HCT116 (cell line): ENCODE measurements around the gene HEATR5A. TPM values are rescaled to one million over a fixed set of nuclear protein-coding genes. Genes with fewer than 3 reads are reported as not detected.

Experiments
- ATAC-seq: fragments of 200-7000 bp; cut with Tn5 transposase; 2 replicates; pipeline ENCODE4 v1.9.1; 2020; ENCODE audit warnings: mild to moderate bottlenecking, moderate library complexity
- BruUV-seq: library from RNA; stranded (reverse); fragments of 400-500 nt; replicated peaks from 2 replicates; lab custom pipeline; 2021; lab: Mats Ljungman, UMichigan
- CTCF ChIA-PET: fragments of 300-600 bp; sonication (Branson Sonifier 250); formaldehyde crosslinking; loops from one replicate; lab custom pipeline; 2021; ENCODE audit warnings: antibody characterized with exemption; lab: Charles Lee
- POLR2A ChIA-PET: fragments of 300-600, 350-600 bp; sonication (Branson Sonifier 250); formaldehyde crosslinking; loops from one replicate; lab custom pipeline; 2021; ENCODE audit warnings: antibody characterized with exemption; lab: Charles Lee
- RAD21 ChIA-PET, 2 experiments: fragments of 300-600 bp; sonication (Branson Sonifier 250); formaldehyde crosslinking; loops; one replicate each; lab custom pipeline; 2023; ENCODE audit warnings: low total read pairs in 2 of 2; ENCODE audit not compliant: uncharacterized antibody in 2 of 2, unreplicated experiment in 2 of 2, low non-redundant PET in 1 of 2; lab: Charles Lee
- DNase-seq: peaks from one replicate; pipeline ENCODE4 v3.0.0-alpha.2; 2010; ENCODE audit warnings: low read depth, low spot score
- H2AFZ ChIP-seq: fragments of 200-600 bp; shearing (Covaris generic), sonication (generic); 2 replicates; pipeline ENCODE4 v1.6.1; 2017; ENCODE audit warnings: low read depth, mixed run types, mixed read lengths, antibody characterized with exemption, low read length; ENCODE audit not compliant: poor library complexity, severe bottlenecking
- H3K27ac ChIP-seq: 2 replicates; pipeline ENCODE4 v1.5.1; 2012; ENCODE audit warnings: low read depth, low read length
- H3K27me3 ChIP-seq: fragments of 200-600 bp; sonication (generic); 2 replicates; pipeline ENCODE4 v1.6.1; 2016; ENCODE audit warnings: mixed run types, low read length, mixed read lengths; ENCODE audit not compliant: insufficient read depth
- H3K36me3 ChIP-seq, 2 experiments: fragments of 200-500 bp in 1 of 2; fragments of 200-600 bp in 1 of 2; sonication (Bioruptor generic) in 1 of 2; sonication (generic) in 1 of 2; 2 replicates each; pipeline versions ENCODE4 v1.5.1 to v1.6.1; 2014 to 2016; ENCODE audit warnings: low read length in 2 of 2, inconsistent platforms in 1 of 2, mixed read lengths in 1 of 2, mixed run types in 1 of 2; ENCODE audit not compliant: insufficient read depth in 2 of 2, control insufficient read depth in 1 of 2
- H3K4me1 ChIP-seq, 2 experiments: fragments of 200-600 bp in 1 of 2; sonication (generic) in 1 of 2; 2 replicates each; pipeline versions ENCODE4 v1.5.1 to v1.6.1; 2012 to 2017; ENCODE audit warnings: low read length in 2 of 2, inconsistent platforms in 1 of 2, mild to moderate bottlenecking in 1 of 2, mixed read lengths in 1 of 2, mixed run types in 1 of 2, moderate library complexity in 1 of 2; ENCODE audit not compliant: insufficient read depth in 2 of 2, control insufficient read depth in 1 of 2
- H3K4me2 ChIP-seq: fragments of 200-600 bp; sonication (generic); 2 replicates; pipeline ENCODE4 v1.6.1; 2017; ENCODE audit warnings: mixed run types, low read length, mixed read lengths
- H3K4me3 ChIP-seq, 2 experiments: fragments of 200-600 bp in 1 of 2; sonication (generic) in 1 of 2; replicated peaks in 1 of 2; 2 replicates each; pipeline ENCODE4 v1.5.1; 2011 to 2016; ENCODE audit warnings: low read length in 2 of 2, control low read depth in 1 of 2, low read depth in 1 of 2, mild to moderate bottlenecking in 1 of 2, mixed read lengths in 1 of 2, mixed run types in 1 of 2
- H3K79me2 ChIP-seq: fragments of 200-600 bp; sonication (generic); 2 replicates; pipeline ENCODE4 v1.6.1; 2017; ENCODE audit warnings: mild to moderate bottlenecking, mixed run types, low read length, moderate library complexity, mixed read lengths; ENCODE audit not compliant: insufficient read depth
- H3K9ac ChIP-seq: fragments of 200-600 bp; sonication (generic); 2 replicates; pipeline ENCODE4 v1.6.1; 2016; ENCODE audit warnings: low read length, mixed read lengths
- H3K9me2 ChIP-seq: fragments of 200-600 bp; sonication (generic), shearing (Covaris generic); 2 replicates; pipeline ENCODE4 v1.6.1; 2017; ENCODE audit warnings: mixed run types, mild to moderate bottlenecking, moderate library complexity; ENCODE audit not compliant: insufficient read depth
- H3K9me3 ChIP-seq, 2 experiments: fragments of 200-500 bp in 1 of 2; fragments of 200-600 bp in 1 of 2; sonication (Bioruptor generic) in 1 of 2; sonication (generic) in 1 of 2; 2 replicates each; pipeline ENCODE4 v1.6.1; 2014 to 2017; ENCODE audit warnings: low read length in 2 of 2, mixed read lengths in 2 of 2, inconsistent platforms in 1 of 2, low read depth in 1 of 2, mild to moderate bottlenecking in 1 of 2, mixed run types in 1 of 2, moderate library complexity in 1 of 2; ENCODE audit not compliant: control insufficient read depth in 1 of 2, insufficient read depth in 1 of 2
- H4K20me1 ChIP-seq: fragments of 200-600 bp; sonication (generic), shearing (Covaris generic); 2 replicates; pipeline ENCODE4 v1.6.1; 2017; ENCODE audit warnings: mixed run types, mild to moderate bottlenecking, moderate library complexity; ENCODE audit not compliant: insufficient read depth
- CBX3 ChIP-seq: IDR thresholded peaks from 2 replicates; pipeline ENCODE4 v1.6.1; 2012; ENCODE audit warnings: low read depth
- EGR1 ChIP-seq: IDR thresholded peaks from 2 replicates; pipeline ENCODE4 v1.6.1; 2012; ENCODE audit warnings: low read depth
- ELF1 ChIP-seq: IDR thresholded peaks from 2 replicates; pipeline ENCODE4 v1.6.1; 2012; ENCODE audit warnings: low read depth, borderline replicate concordance
- EZH2 ChIP-seq: fragments of 200-600 bp; sonication (generic); IDR thresholded peaks from 2 replicates; pipeline ENCODE4 v1.6.1; 2017; ENCODE audit warnings: antibody characterized with exemption, mixed run types
- EZH2phosphoT487 ChIP-seq: fragments of 200-600 bp; IDR thresholded peaks from 2 replicates; pipeline ENCODE4 v1.6.1; 2018; ENCODE audit warnings: antibody characterized with exemption, borderline replicate concordance
- MAX ChIP-seq: IDR thresholded peaks from 2 replicates; pipeline ENCODE4 v1.6.1; 2012
- POLR2A ChIP-seq: IDR thresholded peaks from 2 replicates; pipeline ENCODE4 v1.7.0; 2011; ENCODE audit warnings: borderline replicate concordance; ENCODE audit not compliant: insufficient read depth, insufficient read length; ENCODE audit errors: extremely low read depth
- POLR2AphosphoS5 ChIP-seq: IDR thresholded peaks from 2 replicates; pipeline ENCODE4 v1.6.1; 2011; ENCODE audit warnings: mild to moderate bottlenecking, low read depth, low read length, moderate library complexity
- RAD21 ChIP-seq: IDR thresholded peaks from 2 replicates; pipeline ENCODE4 v1.6.1; 2012; ENCODE audit warnings: low read depth, mild to moderate bottlenecking
- SRF ChIP-seq: IDR thresholded peaks from 2 replicates; pipeline ENCODE4 v1.6.1; 2012; ENCODE audit warnings: low read depth
- YY1 ChIP-seq: IDR thresholded peaks from 2 replicates; pipeline ENCODE4 v1.6.1; 2011; ENCODE audit warnings: low read length, low read depth, moderate library complexity, mild to moderate bottlenecking; ENCODE audit not compliant: insufficient replicate concordance; ENCODE audit errors: extremely low read depth
- ZNF274 ChIP-seq: fragments of 200-500 bp; sonication (Bioruptor generic); IDR thresholded peaks from 2 replicates; pipeline ENCODE4 v1.6.1; 2014; ENCODE audit warnings: mild to moderate bottlenecking, low read depth, low read length, inconsistent platforms
- intact Hi-C: fragments of 100-400 bp; cut with micrococcal nuclease; formaldehyde crosslinking; loops from 2 replicates; pipeline ENCODE4 v1.10.0; 2022
- total RNA-seq: library from RNA; stranded (reverse); gene quantifications from one replicate; pipeline ENCODE4 v1.2.1, GENCODE V29; 2021; ENCODE audit not compliant: unreplicated experiment
- TF ChIP-seq, protein P1 (sequence below): IDR thresholded peaks from 2 replicates; pipeline ENCODE4 v1.6.1; 2012; ENCODE audit warnings: low read depth

The HEATR5A gene
- total RNA-seq, 1 experiment from 2014 or later, result 20.9 TPM

DNA sequence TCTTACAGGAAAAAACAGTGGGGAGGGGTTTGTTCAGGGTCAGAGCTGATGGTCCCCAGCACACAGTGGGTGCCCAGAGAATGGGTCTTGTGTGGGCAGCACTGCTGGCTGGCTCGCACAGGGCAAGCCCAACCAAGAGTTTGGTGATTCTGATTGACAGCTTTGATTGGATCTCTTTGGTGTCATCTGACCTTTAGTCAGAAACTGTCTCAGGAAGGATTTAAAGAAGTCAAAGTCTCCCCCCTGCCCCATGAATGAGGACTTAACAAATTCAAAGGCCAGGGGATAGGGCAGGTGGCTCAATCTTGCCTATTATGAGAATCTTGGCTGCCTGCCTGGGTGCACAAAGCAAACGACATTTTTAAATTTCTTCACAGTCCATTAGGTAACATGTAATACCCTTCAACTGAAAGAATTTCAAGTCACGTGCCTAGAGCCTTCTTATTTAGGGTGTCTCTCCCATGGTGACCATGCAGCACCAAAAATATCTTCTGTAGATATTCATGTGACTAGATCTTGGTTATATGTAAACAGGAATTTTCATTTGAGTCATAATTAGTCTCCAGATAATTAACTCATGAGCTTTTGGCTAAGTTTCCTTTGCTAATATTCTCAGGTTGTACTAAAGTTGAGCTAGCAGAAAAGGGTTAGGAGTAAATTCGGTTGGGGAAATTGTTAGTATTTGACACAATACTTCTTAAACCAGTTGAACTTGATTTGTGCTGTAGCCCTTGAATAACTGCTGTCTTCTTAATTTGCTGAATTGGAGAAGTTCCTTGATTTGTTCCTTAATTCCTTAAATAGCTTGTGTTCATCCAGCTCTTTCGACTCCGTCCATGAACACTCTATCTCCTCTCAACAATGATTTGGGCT is 158.3 kb downstream of the HEATR5A start:
- Histone ChIP-seq H3K4me3 (no peak overlapping the region), H3K9me3 (no peaks in the 10 kb centered on the region), H3K4me2 (no peak overlapping the region), H3K9ac (no peak overlapping the region), H3K4me1 (peaks cover 13 to 38% of the 10 kb centered on the region in 2 experiments; a peak in 3 of 4 replicates), H3K27me3 (no peaks in the 10 kb centered on the region), H3K79me2 (no peaks in the 10 kb centered on the region), H4K20me1 (no peaks in the 10 kb centered on the region), H3K9me2 (no peaks in the 10 kb centered on the region)
- ChIA-PET RAD21 (no interaction called here), CTCF (no interaction called here)
- BruUV-seq, result no TSS peak
- no peak for TF ChIP-seq ELF1
- no peak for TF ChIP-seq CBX3
- TF ChIP-seq MAX, result no peak
- TF ChIP-seq EZH2phosphoT487, result no peak
- no peak for TF ChIP-seq ZNF274
- no peak for TF ChIP-seq YY1
- TF ChIP-seq RAD21, result no peak
- no peak for TF ChIP-seq EZH2
- TF ChIP-seq POLR2A, result no peak
- TF ChIP-seq SRF, result no peak
- no peak for TF ChIP-seq POLR2AphosphoS5
- no peak for TF ChIP-seq EGR1
- TF ChIP-seq, protein P1, sequence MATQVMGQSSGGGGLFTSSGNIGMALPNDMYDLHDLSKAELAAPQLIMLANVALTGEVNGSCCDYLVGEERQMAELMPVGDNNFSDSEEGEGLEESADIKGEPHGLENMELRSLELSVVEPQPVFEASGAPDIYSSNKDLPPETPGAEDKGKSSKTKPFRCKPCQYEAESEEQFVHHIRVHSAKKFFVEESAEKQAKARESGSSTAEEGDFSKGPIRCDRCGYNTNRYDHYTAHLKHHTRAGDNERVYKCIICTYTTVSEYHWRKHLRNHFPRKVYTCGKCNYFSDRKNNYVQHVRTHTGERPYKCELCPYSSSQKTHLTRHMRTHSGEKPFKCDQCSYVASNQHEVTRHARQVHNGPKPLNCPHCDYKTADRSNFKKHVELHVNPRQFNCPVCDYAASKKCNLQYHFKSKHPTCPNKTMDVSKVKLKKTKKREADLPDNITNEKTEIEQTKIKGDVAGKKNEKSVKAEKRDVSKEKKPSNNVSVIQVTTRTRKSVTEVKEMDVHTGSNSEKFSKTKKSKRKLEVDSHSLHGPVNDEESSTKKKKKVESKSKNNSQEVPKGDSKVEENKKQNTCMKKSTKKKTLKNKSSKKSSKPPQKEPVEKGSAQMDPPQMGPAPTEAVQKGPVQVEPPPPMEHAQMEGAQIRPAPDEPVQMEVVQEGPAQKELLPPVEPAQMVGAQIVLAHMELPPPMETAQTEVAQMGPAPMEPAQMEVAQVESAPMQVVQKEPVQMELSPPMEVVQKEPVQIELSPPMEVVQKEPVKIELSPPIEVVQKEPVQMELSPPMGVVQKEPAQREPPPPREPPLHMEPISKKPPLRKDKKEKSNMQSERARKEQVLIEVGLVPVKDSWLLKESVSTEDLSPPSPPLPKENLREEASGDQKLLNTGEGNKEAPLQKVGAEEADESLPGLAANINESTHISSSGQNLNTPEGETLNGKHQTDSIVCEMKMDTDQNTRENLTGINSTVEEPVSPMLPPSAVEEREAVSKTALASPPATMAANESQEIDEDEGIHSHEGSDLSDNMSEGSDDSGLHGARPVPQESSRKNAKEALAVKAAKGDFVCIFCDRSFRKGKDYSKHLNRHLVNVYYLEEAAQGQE, result no peak
- TF ChIP-seq, all 23 proteins: peak for 0
- Histone ChIP-seq H3K36me3 (no peaks in the 10 kb centered on the region), H2AFZ (no peak overlapping the region), H3K27ac (no peak overlapping the region)
- DNase-seq (no peak), ATAC-seq (no peak)
- POLR2A ChIA-PET, result no interaction called here
- intact Hi-C loops, result no loop called here
